OCI-LY1 (cell line): ENCODE measurements around the gene TULP3.

Source experiments
- H2AFZ ChIP-seq: fragments of 200-600 bp; sonication (generic), shearing (Covaris generic); 2 replicates; pipeline ENCODE4 v1.6.0; 2014; ENCODE audit warnings: antibody characterized with exemption, mild to moderate bottlenecking, low read length
- H3F3A ChIP-seq: fragments of 200-600 bp; sonication (generic), shearing (Covaris generic); 2 replicates; pipeline ENCODE4 v1.6.0; 2014; ENCODE audit warnings: mild to moderate bottlenecking, antibody characterized with exemption, low read length, moderate library complexity; ENCODE audit not compliant: insufficient read depth
- H3K27ac ChIP-seq: fragments of 200-600 bp; sonication (generic); 2 replicates; pipeline ENCODE4 v1.5.1; 2014; ENCODE audit warnings: low read length, mixed run types, mild to moderate bottlenecking, low read depth; ENCODE audit not compliant: poor library complexity, severe bottlenecking
- H3K27me3 ChIP-seq: fragments of 200-600 bp; sonication (generic); 2 replicates; pipeline ENCODE4 v1.6.0; 2014; ENCODE audit warnings: antibody characterized with exemption, mild to moderate bottlenecking, low read length, moderate library complexity; ENCODE audit not compliant: insufficient read depth
- H3K36me3 ChIP-seq: fragments of 200-600 bp; sonication (generic); 2 replicates; pipeline ENCODE4 v1.6.1; 2014; ENCODE audit warnings: mild to moderate bottlenecking, antibody characterized with exemption, low read length, moderate library complexity, mixed read lengths; ENCODE audit not compliant: insufficient read depth
- H3K4me1 ChIP-seq: fragments of 200-600 bp; sonication (generic); 2 replicates; pipeline ENCODE4 v1.5.1; 2014; ENCODE audit warnings: mild to moderate bottlenecking, low read length, moderate library complexity; ENCODE audit not compliant: insufficient read depth, severe bottlenecking
- H3K4me2 ChIP-seq: fragments of 200-600 bp; sonication (generic), shearing (Covaris generic); 2 replicates; pipeline ENCODE4 v1.6.1; 2014; ENCODE audit warnings: low read length
- H3K4me3 ChIP-seq: fragments of 200-600 bp; sonication (generic); 2 replicates; pipeline ENCODE4 v1.5.1; 2014; ENCODE audit warnings: low read length, low read depth, mild to moderate bottlenecking, mixed read lengths; ENCODE audit not compliant: poor library complexity, severe bottlenecking
- H3K79me2 ChIP-seq: fragments of 200-600 bp; shearing (Covaris generic); 2 replicates; pipeline ENCODE4 v1.6.1; 2016; ENCODE audit warnings: mixed run types, low read length, mixed read lengths; ENCODE audit not compliant: insufficient read depth
- H3K9ac ChIP-seq: fragments of 200-600 bp; sonication (generic), shearing (Covaris generic); 2 replicates; pipeline ENCODE4 v1.6.1; 2014; ENCODE audit warnings: mild to moderate bottlenecking, low read length, mixed read lengths
- H3K9me2 ChIP-seq: fragments of 200-600 bp; sonication (generic), shearing (Covaris generic); 2 replicates; pipeline ENCODE4 v1.6.1; 2014; ENCODE audit warnings: low read depth, mild to moderate bottlenecking, low read length, mixed read lengths
- H3K9me3 ChIP-seq: fragments of 200-600 bp; shearing (Covaris generic); 2 replicates; pipeline ENCODE4 v1.6.1; 2014; ENCODE audit warnings: low read length, mixed read lengths
- H4K20me1 ChIP-seq: fragments of 200-600 bp; sonication (generic), shearing (Covaris generic); 2 replicates; pipeline ENCODE4 v1.6.0; 2016; ENCODE audit warnings: mild to moderate bottlenecking, low read length; ENCODE audit not compliant: insufficient read depth
- EZH2 ChIP-seq: fragments of 200-600 bp; sonication (generic), shearing (Covaris generic); IDR thresholded peaks from 2 replicates; pipeline ENCODE4 v1.8.0; 2017; ENCODE audit warnings: borderline replicate concordance, mixed run types, mild to moderate bottlenecking, antibody characterized with exemption, low read length, moderate library complexity, mixed read lengths
- TF ChIP-seq, protein P1 (sequence below): fragments of 200-600 bp; sonication (generic), shearing (Covaris generic); IDR thresholded peaks from 2 replicates; pipeline ENCODE4 v1.5.1; 2017; ENCODE audit warnings: mild to moderate bottlenecking, antibody characterized with exemption, low read length, moderate library complexity, mixed read lengths

TULP3 gene

DNA sequence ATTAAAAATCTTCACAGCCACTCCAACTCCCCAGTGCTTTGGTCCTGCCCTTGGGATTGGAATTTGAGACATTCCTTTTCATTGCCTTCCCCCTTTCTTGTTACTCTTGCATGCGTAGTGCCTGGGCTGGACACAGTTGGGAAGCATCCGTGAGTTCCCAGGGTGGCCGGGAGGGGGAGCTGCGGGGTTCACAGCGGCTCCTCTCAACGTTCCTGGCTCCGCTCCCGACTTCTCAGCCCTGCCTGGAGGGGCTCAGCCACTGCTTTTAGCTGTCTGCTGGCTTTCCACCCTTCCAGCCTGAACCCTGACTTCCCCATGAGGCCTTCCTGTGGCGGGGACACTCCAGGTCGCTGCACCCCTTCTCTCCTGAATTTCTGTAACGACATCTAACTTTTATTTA lies 37.1 kb upstream of the TULP3 start:
- Histone ChIP-seq H3K9me3 (no peaks in the 10 kb centered on the region), H4K20me1 (no peaks in the 10 kb centered on the region), H3K9ac (no peak overlapping the region), H2AFZ (no peak overlapping the region), H3K4me2 (no peak overlapping the region), H3K27ac (no peak overlapping the region), H3K79me2 (no peaks in the 10 kb centered on the region), H3K27me3 (no peaks in the 10 kb centered on the region), H3K4me1 (no peaks in the 10 kb centered on the region), H3F3A (no peaks in the 10 kb centered on the region), H3K36me3 (peaks cover 10% of the 10 kb centered on the region), H3K4me3 (no peak overlapping the region), H3K9me2 (no peaks in the 10 kb centered on the region)
- TF ChIP-seq EZH2, result no peak
- TF ChIP-seq, protein P1, sequence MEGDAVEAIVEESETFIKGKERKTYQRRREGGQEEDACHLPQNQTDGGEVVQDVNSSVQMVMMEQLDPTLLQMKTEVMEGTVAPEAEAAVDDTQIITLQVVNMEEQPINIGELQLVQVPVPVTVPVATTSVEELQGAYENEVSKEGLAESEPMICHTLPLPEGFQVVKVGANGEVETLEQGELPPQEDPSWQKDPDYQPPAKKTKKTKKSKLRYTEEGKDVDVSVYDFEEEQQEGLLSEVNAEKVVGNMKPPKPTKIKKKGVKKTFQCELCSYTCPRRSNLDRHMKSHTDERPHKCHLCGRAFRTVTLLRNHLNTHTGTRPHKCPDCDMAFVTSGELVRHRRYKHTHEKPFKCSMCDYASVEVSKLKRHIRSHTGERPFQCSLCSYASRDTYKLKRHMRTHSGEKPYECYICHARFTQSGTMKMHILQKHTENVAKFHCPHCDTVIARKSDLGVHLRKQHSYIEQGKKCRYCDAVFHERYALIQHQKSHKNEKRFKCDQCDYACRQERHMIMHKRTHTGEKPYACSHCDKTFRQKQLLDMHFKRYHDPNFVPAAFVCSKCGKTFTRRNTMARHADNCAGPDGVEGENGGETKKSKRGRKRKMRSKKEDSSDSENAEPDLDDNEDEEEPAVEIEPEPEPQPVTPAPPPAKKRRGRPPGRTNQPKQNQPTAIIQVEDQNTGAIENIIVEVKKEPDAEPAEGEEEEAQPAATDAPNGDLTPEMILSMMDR, result peak; percentile 77

DNA sequence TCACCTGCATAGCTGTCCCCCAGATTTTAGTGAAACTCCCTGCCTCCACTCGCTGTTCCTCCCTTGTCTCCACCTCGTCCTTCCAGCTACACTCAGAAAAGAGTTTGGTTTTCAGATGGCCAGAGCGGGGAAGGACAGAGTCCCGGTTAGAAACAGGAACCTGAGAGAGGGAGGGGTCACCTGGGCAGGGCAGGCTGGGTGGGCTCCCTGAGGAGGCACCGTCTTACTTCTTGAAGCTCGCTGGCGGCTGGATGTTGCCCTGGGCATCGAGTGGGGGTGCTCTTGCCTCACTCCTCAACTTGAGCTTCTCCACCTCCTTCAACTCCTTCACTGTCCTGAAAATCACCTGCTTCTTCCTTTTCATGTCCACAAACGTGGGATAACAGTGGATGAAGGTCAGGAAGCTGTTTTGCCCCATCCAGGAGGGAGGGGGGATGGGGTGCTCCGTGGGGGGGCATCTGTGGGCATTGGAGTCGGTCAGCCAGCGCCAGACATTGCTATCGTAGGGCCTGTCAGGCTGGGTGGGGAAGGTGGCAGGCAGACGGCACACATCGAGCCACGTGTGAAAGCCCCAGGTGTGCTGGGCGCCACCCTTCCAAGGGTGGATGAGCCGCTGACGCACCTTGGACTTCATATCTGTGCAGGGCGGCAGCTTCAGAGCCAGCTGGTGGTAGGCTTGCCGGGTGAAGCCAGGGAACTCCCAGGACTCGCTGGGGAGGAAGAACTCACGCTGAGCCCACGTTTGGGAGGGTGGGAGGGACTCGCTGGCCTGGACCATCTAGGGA lies 35.8 kb upstream of the TULP3 start:
- H3K27ac ChIP-seq, result no peak overlapping the region
- no peak for TF ChIP-seq EZH2
- TF ChIP-seq, protein P1, result no peak
- H3K36me3 ChIP-seq, result peaks cover 22% of the 10 kb centered on the region
- H3K4me2 ChIP-seq, result no peak overlapping the region
- H3K9me3 ChIP-seq, result no peaks in the 10 kb centered on the region
- no peaks in the 10 kb centered on the region for H3K4me1 ChIP-seq
- H3K9me2 ChIP-seq, result no peaks in the 10 kb centered on the region
- H3K79me2 ChIP-seq, result no peaks in the 10 kb centered on the region
- no peaks in the 10 kb centered on the region for H3K27me3 ChIP-seq
- H3K9ac ChIP-seq, result no peak overlapping the region
- H3K4me3 ChIP-seq, result no peak overlapping the region
- no peaks in the 10 kb centered on the region for H3F3A ChIP-seq
- H2AFZ ChIP-seq, result no peak overlapping the region
- no peaks in the 10 kb centered on the region for H4K20me1 ChIP-seq

DNA sequence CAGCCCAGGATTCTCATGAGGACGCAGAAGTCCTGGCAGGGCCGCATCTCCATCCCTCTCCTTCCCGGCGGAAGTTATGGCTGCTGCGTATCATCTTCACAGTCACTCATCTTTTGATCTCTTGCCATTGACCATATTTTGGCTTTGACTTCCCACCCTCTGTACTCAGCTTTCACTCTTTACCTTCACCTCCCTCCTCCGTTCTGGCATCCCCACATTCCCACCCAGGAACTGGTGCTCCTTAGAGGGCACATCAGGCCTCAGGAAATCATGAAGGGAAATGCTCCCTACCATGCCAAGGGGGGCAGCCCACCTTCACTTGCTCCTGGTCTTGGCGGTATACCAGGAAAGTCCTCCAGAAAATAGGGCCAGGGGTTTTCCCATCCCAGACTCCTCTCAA lies 35.1 kb upstream of the TULP3 start:
- Histone ChIP-seq H3K9me2 (no peaks in the 10 kb centered on the region), H3K4me3 (no peak overlapping the region), H3K36me3 (peaks cover 28% of the 10 kb centered on the region), H4K20me1 (no peaks in the 10 kb centered on the region), H3F3A (no peaks in the 10 kb centered on the region), H3K9ac (no peak overlapping the region), H3K4me1 (no peaks in the 10 kb centered on the region), H3K27ac (no peak overlapping the region), H3K4me2 (no peak overlapping the region), H3K79me2 (no peaks in the 10 kb centered on the region), H3K9me3 (no peaks in the 10 kb centered on the region), H2AFZ (no peak overlapping the region), H3K27me3 (no peaks in the 10 kb centered on the region)
- no peak for TF ChIP-seq EZH2
- TF ChIP-seq, protein P1, result no peak
